ENCODE results near the gene KCNAB1. TPM values are rescaled to one million over a fixed set of nuclear protein-coding genes. Genes with fewer than 3 reads are reported as not detected.

The KCNAB1 gene
- total and polyA plus RNA-seq, 10 of the 15 experiments (the other 5 are each of a cell fraction or from before 2014, with no cell fraction given), result 0.11 to 0.69 (median 0.43) TPM; not detected in 6

GRCh38 chr3:156433910-156434309, 313.5 kb downstream of the KCNAB1 start:
- H3K27ac ChIP-seq (ENCODE audit: control insufficient read depth, insufficient read depth), result no peak overlapping the region
- H3K4me1 ChIP-seq (ENCODE audit: control insufficient read depth, insufficient read depth, low read length), result no peaks in the 10 kb centered on the region
- no peaks in the 10 kb centered on the region for H3K36me3 ChIP-seq (ENCODE audit: control insufficient read depth in 2 of 2, insufficient read depth in 2 of 2, low read length in 1 of 2)
- DNase-seq (ENCODE audit: low read depth, low spot score) (no peak), ATAC-seq (no peak), FAIRE-seq (no peak)
- ChIA-PET CTCF (no interaction called here), POLR2A (no interaction called here), RAD21 (ENCODE audit: unreplicated experiment) (no interaction called here), SMC1A (ENCODE audit: uncharacterized antibody, unreplicated experiment) (interaction anchor here (0.6 to 2.0 kb wide), 4 partner anchors 16 to 999 kb away, joined by 3 to 4 read pairs (median 3); no protein-coding TSS in a partner anchor)
- in situ Hi-C loops (cut with MboI), result no loop called here
- no peak overlapping the region for H3K4me3 ChIP-seq
- no peaks in the 10 kb centered on the region for H3K79me2 ChIP-seq (ENCODE audit: control insufficient read depth, insufficient read depth, low read length)
- no peaks in the 10 kb centered on the region; a peak in 2 of 4 replicates for H3K27me3 ChIP-seq (replicated peaks in 1 of 2; ENCODE audit: control insufficient read depth in 2 of 2, insufficient read depth in 2 of 2, low read length in 1 of 2)
- TF ChIP-seq NFXL1 (IDR thresholded peaks at IDR 0.05; ENCODE audit: borderline replicate concordance) (no peak), WRNIP1 (IDR thresholded peaks at IDR 0.05; ENCODE audit: borderline replicate concordance, low read depth, low read length) (no peak), PBX3 (IDR thresholded peaks at IDR 0.05; ENCODE audit: insufficient replicate concordance, low read depth, low read length) (no peak), PKNOX1 (IDR thresholded peaks at IDR 0.05) (no peak), FOXM1 (IDR thresholded peaks at IDR 0.05; ENCODE audit: low read depth, low read length) (no peak)
- H3K9me3 ChIP-seq (replicated peaks; ENCODE audit: control insufficient read depth, insufficient read depth, low read length), result no peaks in the 10 kb centered on the region
- no peaks in the 10 kb centered on the region; the same call in 1 of the 2 replicates for H4K20me1 ChIP-seq (ENCODE audit: control insufficient read depth, insufficient read depth)
- no peak overlapping the region for H2AFZ ChIP-seq (ENCODE audit: control insufficient read depth, low read depth, low read length)
- no peak overlapping the region for H3K9ac ChIP-seq (ENCODE audit: control insufficient read depth, insufficient read depth, low read length)
- H3K4me2 ChIP-seq (ENCODE audit: control insufficient read depth, insufficient read depth), result no peak overlapping the region
- intact Hi-C loops (cut with micrococcal nuclease; ENCODE audit: unreplicated experiment), result no loop called here
- no TSS peak for BruUV-seq (replicated peaks)

- ChIA-PET CTCF (no interaction called here), RAD21 (ENCODE audit: unreplicated experiment) (no interaction called here), POLR2A (no interaction called here), SMC1A (ENCODE audit: uncharacterized antibody, unreplicated experiment) (no interaction called here)
- Histone ChIP-seq H3K9ac (ENCODE audit: control insufficient read depth, insufficient read depth, low read length) (no peak overlapping the region), H4K20me1 (ENCODE audit: control insufficient read depth, insufficient read depth) (no peaks in the 10 kb centered on the region; the same call in 1 of the 2 replicates), H3K36me3 (ENCODE audit: control insufficient read depth in 2 of 2, insufficient read depth in 2 of 2, low read length in 1 of 2) (no peaks in the 10 kb centered on the region), H2AFZ (ENCODE audit: control insufficient read depth, low read depth, low read length) (no peak overlapping the region), H3K4me3 (no peak overlapping the region), H3K4me2 (ENCODE audit: control insufficient read depth, insufficient read depth) (no peak overlapping the region), H3K9me3 (replicated peaks; ENCODE audit: control insufficient read depth, insufficient read depth, low read length) (no peaks in the 10 kb centered on the region), H3K27ac (ENCODE audit: control insufficient read depth, insufficient read depth) (no peak overlapping the region), H3K27me3 (replicated peaks in 1 of 2; ENCODE audit: control insufficient read depth in 2 of 2, insufficient read depth in 2 of 2, low read length in 1 of 2) (peaks cover 0 to 3% of the 10 kb centered on the region in 2 experiments; a peak in 2 of 4 replicates), H3K4me1 (ENCODE audit: control insufficient read depth, insufficient read depth, low read length) (no peaks in the 10 kb centered on the region), H3K79me2 (ENCODE audit: control insufficient read depth, insufficient read depth, low read length) (no peaks in the 10 kb centered on the region)
- in situ Hi-C loops (cut with MboI) (no loop called here), intact Hi-C loops (cut with micrococcal nuclease; ENCODE audit: unreplicated experiment) (no loop called here)
- WGBS (ENCODE audit: insufficient coverage, insufficient replicate concordance, low lambda C conversion rate, missing lambda C conversion rate), result 0% methylated on average over 3 of the region's 3 CpGs
- FAIRE-seq (no peak), DNase-seq (ENCODE audit: low read depth, low spot score) (no peak), ATAC-seq (no peak)
- BruUV-seq (replicated peaks), result no TSS peak
- no peak for TF ChIP-seq CHD2 (IDR thresholded peaks at IDR 0.05; ENCODE audit: borderline replicate concordance, low read depth, low read length)
- TF ChIP-seq USF1 (IDR thresholded peaks at IDR 0.05; ENCODE audit: borderline replicate concordance, extremely low read length, insufficient read depth, low read depth, low read length), result no peak
- no peak for TF ChIP-seq EP300 (IDR thresholded peaks at IDR 0.05; ENCODE audit: borderline replicate concordance in 1 of 2, control insufficient read depth in 1 of 2, low read depth in 2 of 2, low read length in 2 of 2)
- TF ChIP-seq ASH2L (IDR thresholded peaks at IDR 0.05; ENCODE audit: borderline replicate concordance, low read depth), result no peak
- TF ChIP-seq MXI1 (IDR thresholded peaks at IDR 0.05; ENCODE audit: low read depth, low read length), result no peak
Measured at GRCh38 chr3:156434921-156435320, 314.5 kb downstream of the KCNAB1 start.
